Tibial artery (tissue), 4 donors: ENCODE results near the gene DISC1.

Experiments used
- DNase-seq, 2 donors: peaks; one replicate each; pipeline ENCODE4 v3.0.0-alpha.2; 2019
- H3K27ac ChIP-seq, 2 donors: fragments of 200-600 bp; sonication (generic) in 1 of 2; 1 replicate in 1 of 2; 2 replicates in 1 of 2; pipeline ENCODE4 v1.5.1; 2018 to 2019; ENCODE audit warnings: mild to moderate bottlenecking in 1 of 2
- H3K27me3 ChIP-seq, 2 donors: fragments of 200-600 bp; sonication (generic) in 1 of 2; one replicate each; pipeline versions ENCODE4 v1.5.1 to v1.6.0; 2016 to 2019
- H3K36me3 ChIP-seq, 3 donors: fragments of 200-600 bp; sonication (generic) in 2 of 3; one replicate each; pipeline ENCODE4 v1.5.1; 2016 to 2019; ENCODE audit warnings: mild to moderate bottlenecking in 2 of 3
- H3K4me1 ChIP-seq, 4 donors: fragments of 200-600 bp; sonication (generic) in 2 of 4; 1 replicate in 3 of 4; 2 replicates in 1 of 4; pipeline ENCODE4 v1.5.1; 2016 to 2019
- H3K4me3 ChIP-seq, 2 donors: fragments of 200-600 bp; sonication (generic) in 1 of 2; 1 replicate in 1 of 2; 2 replicates in 1 of 2; pipeline ENCODE4 v1.5.1; 2018 to 2019; ENCODE audit warnings: mild to moderate bottlenecking in 2 of 2
- H3K9me3 ChIP-seq, 3 donors: fragments of 200-600 bp; sonication (generic) in 1 of 3; one replicate each; pipeline ENCODE4 v1.5.1; 2016 to 2019
- CTCF ChIP-seq, 2 experiments: fragments of 200-600 bp in 1 of 2; fragments of 450-650 bp in 1 of 2; IDR thresholded peaks; one replicate each; pipeline ENCODE4 v1.5.1; 2017 to 2019; ENCODE audit warnings: antibody characterized with exemption in 2 of 2, mild to moderate bottlenecking in 1 of 2, moderate library complexity in 1 of 2
- intact Hi-C: fragments of 100-400 bp; cut with DNase I; formaldehyde crosslinking; loops from one replicate; pipeline ENCODE4 v1.15.0; 2023; ENCODE audit warnings: low total_unique reads

The DISC1 gene

GRCh38 chr1:231849981-231850380 is 223.4 kb downstream of the DISC1 start:
- no peaks in the 10 kb centered on the region for H3K27me3 ChIP-seq
- no peak overlapping the region for H3K4me3 ChIP-seq
- no peak for DNase-seq
- H3K9me3 ChIP-seq, result no peaks in the 10 kb centered on the region
- no peak for TF ChIP-seq CTCF (IDR thresholded peaks at IDR 0.05)
- intact Hi-C loops, result no loop called here
- H3K4me1 ChIP-seq, result no peaks in the 10 kb centered on the region
- H3K36me3 ChIP-seq, result no peaks in the 10 kb centered on the region
- no peak overlapping the region for H3K27ac ChIP-seq

- Histone ChIP-seq H3K4me3 (no peak overlapping the region), H3K36me3 (no peaks in the 10 kb centered on the region), H3K27ac (no peak overlapping the region), H3K4me1 (no peaks in the 10 kb centered on the region), H3K27me3 (no peaks in the 10 kb centered on the region), H3K9me3 (no peaks in the 10 kb centered on the region)
- TF ChIP-seq CTCF (IDR thresholded peaks at IDR 0.05), result no peak
- DNase-seq, result no peak
- intact Hi-C loops, result no loop called here
Measured at GRCh38 chr1:231850786-231851185, 224.2 kb downstream of the DISC1 start.

- intact Hi-C loops, result no loop called here
- Histone ChIP-seq H3K9me3 (no peaks in the 10 kb centered on the region), H3K27ac (no peak overlapping the region), H3K4me1 (no peaks in the 10 kb centered on the region), H3K27me3 (no peaks in the 10 kb centered on the region), H3K4me3 (no peak overlapping the region), H3K36me3 (no peaks in the 10 kb centered on the region)
- no peak for DNase-seq
- no peak for TF ChIP-seq CTCF (IDR thresholded peaks at IDR 0.05)
Measured at GRCh38 chr1:231853588-231854207, 227.1 kb downstream of the DISC1 start.

GRCh38 chr1:231855361-231855760 is 228.8 kb downstream of the DISC1 start:
- no peak for DNase-seq
- Histone ChIP-seq H3K9me3 (no peaks in the 10 kb centered on the region), H3K36me3 (no peaks in the 10 kb centered on the region), H3K4me3 (no peak overlapping the region), H3K27ac (no peak overlapping the region), H3K27me3 (no peaks in the 10 kb centered on the region), H3K4me1 (no peaks in the 10 kb centered on the region)
- TF ChIP-seq CTCF (IDR thresholded peaks at IDR 0.05), result no peak
- intact Hi-C loops, result no loop called here

- intact Hi-C loops, result no loop called here
- no peaks in the 10 kb centered on the region for H3K27me3 ChIP-seq
- no peak overlapping the region for H3K27ac ChIP-seq
- H3K4me1 ChIP-seq, result no peaks in the 10 kb centered on the region
- TF ChIP-seq CTCF (IDR thresholded peaks at IDR 0.05), result no peak
- H3K36me3 ChIP-seq, result no peaks in the 10 kb centered on the region
- H3K9me3 ChIP-seq, result no peaks in the 10 kb centered on the region
- DNase-seq, result no peak
- no peak overlapping the region for H3K4me3 ChIP-seq
Measured at GRCh38 chr1:231855926-231856325, 229.3 kb downstream of the DISC1 start.

- Histone ChIP-seq H3K9me3 (no peaks in the 10 kb centered on the region), H3K27ac (no peak overlapping the region), H3K4me1 (no peaks in the 10 kb centered on the region), H3K27me3 (no peaks in the 10 kb centered on the region), H3K4me3 (no peak overlapping the region), H3K36me3 (no peaks in the 10 kb centered on the region)
- DNase-seq, result no peak
- intact Hi-C loops, result no loop called here
- TF ChIP-seq CTCF (IDR thresholded peaks at IDR 0.05), result no peak
Measured at GRCh38 chr1:231856426-231856825, 229.8 kb downstream of the DISC1 start.
